Left ventricle myocardium inferior (tissue), 1 donor: ENCODE measurements around the gene PHLDB1. TPM values are rescaled to one million over a fixed set of nuclear protein-coding genes. Genes with fewer than 3 reads are reported as not detected.
"Not testable (repeated sequence)": the region's sequence is repeated elsewhere in the genome, so short reads cannot be mapped to it uniquely, and the experiment has no call there.

Experiments used
- DNase-seq: peaks from one replicate; pipeline ENCODE4 v3.0.0-alpha.2; 2020
- H3K27ac ChIP-seq: fragments of 200-600 bp; replicated peaks from 2 replicates; pipeline ENCODE4 v1.8.0; 2021
- H3K27me3 ChIP-seq: fragments of 200-600 bp; 2 replicates; pipeline ENCODE4 v1.8.0; 2021; ENCODE audit warnings: low read depth
- H3K36me3 ChIP-seq: fragments of 200-600 bp; 2 replicates; pipeline ENCODE4 v1.8.0; 2021
- H3K4me1 ChIP-seq: fragments of 200-600 bp; 2 replicates; pipeline ENCODE4 v1.8.0; 2021
- H3K4me3 ChIP-seq: fragments of 200-600 bp; 2 replicates; pipeline ENCODE4 v1.8.0; 2021; ENCODE audit warnings: mild to moderate bottlenecking, moderate library complexity
- H3K9me3 ChIP-seq: fragments of 200-600 bp; replicated peaks from 2 replicates; pipeline ENCODE4 v1.8.0; 2021
- CTCF ChIP-seq: fragments of 200-600 bp; IDR thresholded peaks from 2 replicates; pipeline ENCODE4 v1.8.0; 2021; ENCODE audit warnings: antibody characterized with exemption, mild to moderate bottlenecking, borderline replicate concordance
- intact Hi-C: fragments of 100-400 bp; cut with micrococcal nuclease; formaldehyde crosslinking; loops from one replicate; pipeline ENCODE4 v1.11.0; 2022
- total RNA-seq: library from RNA; stranded (reverse); fragmentation: NEBNext Ultra II Directional; extraction: Animal tissue kit (Norgen Biotek cat#: 25700); gene quantifications from one replicate; pipeline ENCODE4 v1.2.1, GENCODE V29; 2021
- donor health status: DM: no; HTN: yes; CAD: no; lungs with severe emphysema.

PHLDB1 gene
- total RNA-seq, 1 donor from 2014 or later: 102 TPM

GRCh38 chr11:118671254-118671653 lies 63.8 kb downstream of the PHLDB1 start:
- intact Hi-C loops: no loop called here
- H3K36me3 ChIP-seq: no peaks in the 10 kb centered on the region
- peaks cover 18% of the 10 kb centered on the region for H3K9me3 ChIP-seq
- DNase-seq: no peak
- no peak overlapping the region for H3K27ac ChIP-seq
- TF ChIP-seq CTCF: no peak
- H3K4me1 ChIP-seq: no peaks in the 10 kb centered on the region
- H3K4me3 ChIP-seq: no peak overlapping the region
- H3K27me3 ChIP-seq: no peaks in the 10 kb centered on the region

- H3K36me3 ChIP-seq: no peaks in the 10 kb centered on the region
- no peaks in the 10 kb centered on the region for H3K4me1 ChIP-seq
- peaks cover 18% of the 10 kb centered on the region for H3K9me3 ChIP-seq
- TF ChIP-seq CTCF: no peak
- intact Hi-C loops: no loop called here
- H3K27ac ChIP-seq: no peak overlapping the region
- no peak overlapping the region for H3K4me3 ChIP-seq
- no peak for DNase-seq
- no peaks in the 10 kb centered on the region for H3K27me3 ChIP-seq
Observed at GRCh38 chr11:118672846-118673245, 65.4 kb downstream of the PHLDB1 start.

GRCh38 chr11:118673361-118674081 lies 66.1 kb downstream of the PHLDB1 start:
- no peak for DNase-seq

GRCh38 chr11:118674082-118674435 lies 66.6 kb downstream of the PHLDB1 start:
- no peak for TF ChIP-seq CTCF
- Histone ChIP-seq H3K27ac (no peak overlapping the region), H3K36me3 (no peaks in the 10 kb centered on the region), H3K9me3 (peaks cover 18% of the 10 kb centered on the region), H3K27me3 (no peaks in the 10 kb centered on the region), H3K4me1 (no peaks in the 10 kb centered on the region), H3K4me3 (no peak overlapping the region)
- DNase-seq: no peak
- intact Hi-C loops: no loop called here

More at GRCh38 chr11:118673361-118674081, 66.1 kb downstream of the PHLDB1 start:
- H3K9me3 ChIP-seq: peaks cover 18% of the 10 kb centered on the region
- no peak overlapping the region for H3K27ac ChIP-seq
- H3K27me3 ChIP-seq: no peaks in the 10 kb centered on the region
- intact Hi-C loops: no loop called here
- no peaks in the 10 kb centered on the region for H3K36me3 ChIP-seq
- H3K4me3 ChIP-seq: no peak overlapping the region
- no peaks in the 10 kb centered on the region for H3K4me1 ChIP-seq
- TF ChIP-seq CTCF: no peak

GRCh38 chr11:118677977-118678376 lies 70.6 kb downstream of the PHLDB1 start:
- H3K27ac ChIP-seq: no peak overlapping the region
- intact Hi-C loops: no loop called here
- H3K36me3 ChIP-seq: no peaks in the 10 kb centered on the region
- no peak overlapping the region for H3K4me3 ChIP-seq
- no peak for DNase-seq
- no peaks in the 10 kb centered on the region for H3K27me3 ChIP-seq
- H3K4me1 ChIP-seq: no peaks in the 10 kb centered on the region
- TF ChIP-seq CTCF: no peak
- H3K9me3 ChIP-seq: no peaks in the 10 kb centered on the region

GRCh38 chr11:118678908-118679307 lies 71.5 kb downstream of the PHLDB1 start:
- intact Hi-C loops, H3K4me3 ChIP-seq, H3K27ac ChIP-seq, H3K27me3 ChIP-seq, H3K36me3 ChIP-seq, H3K4me1 ChIP-seq, H3K9me3 ChIP-seq: not testable (repeated sequence)
- peak; percentile 39 for DNase-seq
